PC-9 (cell line): ENCODE measurements around the gene TMCO4.

Experiments used
- CTCF ChIP-seq: fragments of 200-600 bp; sonication (generic); conservative IDR thresholded peaks from 2 replicates; pipeline ENCODE4 v1.6.1; 2017; ENCODE audit warnings: mixed run types, antibody characterized with exemption, mild to moderate bottlenecking, moderate library complexity
- EZH2 ChIP-seq: fragments of 200-600 bp; sonication (generic); IDR thresholded peaks from 2 replicates; pipeline ENCODE4 v1.8.0; 2017; ENCODE audit warnings: antibody characterized with exemption, low read depth

- no peak for TF ChIP-seq CTCF
- TF ChIP-seq EZH2, result no peak
These were observed 46.6 kb upstream of the TMCO4 start for GRCh38 chr1:19846338-19846737.
